ENCODE measurements around the gene STUB1. TPM values are rescaled to one million over a fixed set of nuclear protein-coding genes. Genes with fewer than 3 reads are reported as not detected.

STUB1 gene
- total RNA-seq, 2 donors from 2014 or later: 61.2 to 69.9 TPM

- no peaks in the 10 kb centered on the region for H3K36me3 Mint-ChIP-seq
- DNase-seq (ENCODE audit: low spot score in 2 of 2) (no peak), ATAC-seq (no peak)
- H3K9me3 Mint-ChIP-seq: no peaks in the 10 kb centered on the region
- no peak overlapping the region for H3K27ac Mint-ChIP-seq
These were observed 7.8 kb upstream of the STUB1 start for GRCh38 chr16:672371-672770.

- Mint-ChIP-seq H3K36me3 (no peaks in the 10 kb centered on the region), H3K9me3 (no peaks in the 10 kb centered on the region), H3K27ac (no peak overlapping the region)
- ATAC-seq: no peak
- DNase-seq (ENCODE audit: low spot score in 2 of 2): no peak
These were observed 7.4 kb upstream of the STUB1 start for GRCh38 chr16:672851-673250.

DNA sequence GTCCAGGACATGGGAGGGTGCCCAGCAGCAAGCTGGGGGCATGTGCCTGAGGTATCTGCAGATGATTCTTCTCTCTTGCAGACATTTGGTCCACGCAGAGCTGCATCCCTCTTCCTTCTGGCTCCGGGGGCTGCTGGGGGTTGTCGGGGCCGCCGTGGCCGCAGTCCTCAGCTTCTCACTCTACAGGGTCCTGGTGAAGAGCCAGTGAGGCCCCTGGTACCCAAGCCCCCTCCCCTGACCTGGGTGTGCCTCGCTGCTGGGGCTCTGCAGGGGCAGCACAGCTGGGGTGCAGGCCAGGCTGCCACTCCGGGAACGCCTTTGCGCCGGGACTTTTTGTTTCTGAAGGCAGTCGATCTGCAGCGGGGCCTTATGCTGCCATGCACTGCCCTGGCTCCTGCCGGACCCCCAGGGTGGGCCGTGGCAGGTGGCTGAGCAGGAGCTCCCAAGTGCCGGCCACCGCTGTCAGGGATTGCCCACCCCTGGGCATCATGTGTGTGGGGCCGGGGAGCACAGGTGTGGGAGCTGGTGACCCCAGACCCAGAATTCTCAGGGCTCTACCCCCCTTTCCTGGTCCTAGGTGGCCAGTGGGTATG lies 6.7 kb upstream of the STUB1 start:
- ATAC-seq (no peak), DNase-seq (ENCODE audit: low spot score in 2 of 2) (no peak)
- H3K36me3 Mint-ChIP-seq: no peaks in the 10 kb centered on the region
- no peak overlapping the region for H3K27ac Mint-ChIP-seq
- no peaks in the 10 kb centered on the region for H3K9me3 Mint-ChIP-seq

- DNase-seq (ENCODE audit: low spot score in 2 of 2) (no peak), ATAC-seq (no peak)
- no peaks in the 10 kb centered on the region for H3K36me3 Mint-ChIP-seq
- H3K9me3 Mint-ChIP-seq: no peaks in the 10 kb centered on the region
- H3K27ac Mint-ChIP-seq: no peak overlapping the region
These were observed 5.9 kb upstream of the STUB1 start for GRCh38 chr16:674214-674881.

DNA sequence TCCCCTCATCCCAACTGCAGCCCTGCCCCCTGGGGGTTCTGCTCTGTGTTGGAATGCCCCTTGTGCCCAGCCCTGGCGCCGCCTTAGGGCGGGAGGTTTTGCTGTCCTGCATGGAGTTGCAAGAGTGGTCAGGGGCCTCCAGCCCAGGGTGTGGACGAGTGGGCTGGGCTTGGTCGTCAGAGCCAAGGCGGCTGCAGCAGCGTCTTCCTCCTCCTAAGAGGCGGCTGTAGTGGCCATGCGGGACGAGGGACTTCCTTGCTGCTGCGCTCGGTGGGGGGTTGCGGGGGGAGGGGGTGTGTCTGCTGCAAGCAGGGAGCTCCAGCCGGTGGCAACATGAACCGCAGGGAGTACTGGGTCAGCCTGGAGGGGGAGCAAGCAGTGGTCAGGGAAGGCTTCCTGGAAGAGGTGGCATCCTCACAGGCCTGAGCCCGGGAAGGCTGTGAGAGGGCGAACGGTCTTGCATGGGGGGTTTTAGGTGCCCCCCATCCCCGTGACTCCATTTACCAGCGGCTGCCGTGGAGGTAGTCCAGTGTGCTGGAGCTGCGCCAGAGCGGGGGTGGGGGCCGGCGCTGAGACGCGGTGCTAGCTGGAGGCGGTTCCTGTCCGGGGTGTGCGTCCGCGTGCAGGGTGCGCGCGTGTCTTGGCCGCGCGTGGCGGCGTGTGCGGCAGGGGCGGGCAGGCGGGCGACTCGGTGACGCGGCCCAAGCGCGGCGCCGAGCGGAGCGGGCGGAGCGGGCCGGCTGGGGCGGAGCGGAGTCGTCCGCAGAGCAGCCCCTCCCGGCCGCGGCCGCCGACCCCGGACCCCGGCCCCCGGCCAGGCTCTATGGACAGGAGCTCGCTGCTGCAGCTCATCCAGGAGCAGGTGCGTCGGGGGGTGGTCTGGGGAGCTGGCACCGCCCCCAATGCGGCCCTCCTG lies 5.0 kb upstream of the STUB1 start, which contains the start of gene RHBDL1:
Gene RHBDL1, plus strand, starts transcription at position 704 of the 916 bp plus-strand sequence. Its CDS starts 120 bp downstream, at position 824.
- H3K36me3 Mint-ChIP-seq: no peaks in the 10 kb centered on the region
- H3K27ac Mint-ChIP-seq: no peak within 1 kb of the TSS
- no peaks in the 10 kb centered on the region for H3K9me3 Mint-ChIP-seq
- ATAC-seq: no peak
- DNase-seq (ENCODE audit: low spot score in 2 of 2): no peak

DNA sequence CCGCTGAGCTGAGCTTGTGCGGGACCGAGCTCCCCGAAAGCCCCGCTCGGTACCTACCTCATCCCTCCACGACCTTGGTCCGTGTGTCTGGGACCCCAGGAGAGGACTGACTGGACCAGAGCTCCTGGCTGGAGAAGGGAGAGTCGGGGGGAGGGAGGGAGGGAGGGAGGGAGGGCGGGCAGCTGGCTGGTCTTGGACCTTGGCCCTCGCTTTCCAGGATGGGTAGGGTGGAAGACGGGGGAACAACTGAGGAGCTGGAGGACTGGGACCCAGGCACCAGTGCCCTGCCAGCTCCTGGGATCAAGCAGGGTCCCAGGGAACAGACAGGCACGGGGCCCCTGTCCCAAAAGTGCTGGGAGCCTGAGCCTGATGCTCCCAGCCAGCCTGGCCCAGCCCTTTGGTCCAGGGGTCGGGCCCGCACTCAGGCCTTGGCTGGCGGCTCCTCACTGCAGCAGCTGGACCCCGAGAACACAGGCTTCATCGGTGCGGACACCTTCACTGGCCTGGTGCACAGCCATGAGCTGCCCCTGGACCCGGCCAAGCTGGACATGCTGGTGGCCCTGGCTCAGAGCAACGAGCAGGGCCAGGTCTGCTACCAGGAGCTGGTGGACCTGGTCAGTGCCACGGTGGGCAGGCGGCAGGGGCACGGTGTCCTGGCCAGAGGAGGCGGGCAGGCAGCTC lies 4.2 kb upstream of the STUB1 start:
- Mint-ChIP-seq H3K36me3 (no peaks in the 10 kb centered on the region), H3K9me3 (no peaks in the 10 kb centered on the region), H3K27ac (no peak overlapping the region)
- ATAC-seq (no peak), DNase-seq (ENCODE audit: low spot score in 2 of 2) (no peak)

- ATAC-seq: no peak
- Mint-ChIP-seq H3K36me3 (peaks cover 0 to 1% of the 10 kb centered on the region in 2 donors), H3K27ac (no peak overlapping the region), H3K9me3 (no peaks in the 10 kb centered on the region)
- no peak for DNase-seq (ENCODE audit: low spot score in 2 of 2)
These were observed 3.7 kb upstream of the STUB1 start for GRCh38 chr16:676565-676902.

- Mint-ChIP-seq H3K27ac (no peak overlapping the region), H3K9me3 (no peaks in the 10 kb centered on the region), H3K36me3 (peaks cover 0 to 5% of the 10 kb centered on the region in 2 donors)
- no peak for ATAC-seq
- no peak for DNase-seq (ENCODE audit: low spot score in 2 of 2)
These were observed 3.3 kb upstream of the STUB1 start for GRCh38 chr16:676913-677312.

- peaks cover 3 to 11% of the 10 kb centered on the region in 2 donors for H3K36me3 Mint-ChIP-seq
- H3K9me3 Mint-ChIP-seq: no peaks in the 10 kb centered on the region
- ATAC-seq (no peak), DNase-seq (ENCODE audit: low spot score in 2 of 2) (no peak)
- H3K27ac Mint-ChIP-seq: no peak overlapping the region
These were observed 2.7 kb upstream of the STUB1 start for GRCh38 chr16:677316-678190.

GRCh38 chr16:678209-678857 lies 1.9 kb upstream of the STUB1 start:
- H3K36me3 Mint-ChIP-seq: peaks cover 5 to 15% of the 10 kb centered on the region in 2 donors
- H3K27ac Mint-ChIP-seq: no peak overlapping the region
- DNase-seq (ENCODE audit: low spot score in 2 of 2): no peak
- ATAC-seq: no peak
- H3K9me3 Mint-ChIP-seq: no peaks in the 10 kb centered on the region

- Mint-ChIP-seq H3K36me3 (peaks cover 5 to 15% of the 10 kb centered on the region in 2 donors), H3K27ac (peak overlapping the region; percentile 65 to 66), H3K9me3 (no peaks in the 10 kb centered on the region)
- DNase-seq (ENCODE audit: low spot score in 2 of 2) (peak in 1 of 2 donors; percentile 64), ATAC-seq (peak; percentile 6 to 39)
These were observed 1.1 kb upstream of the STUB1 start for GRCh38 chr16:678858-679813.

DNA sequence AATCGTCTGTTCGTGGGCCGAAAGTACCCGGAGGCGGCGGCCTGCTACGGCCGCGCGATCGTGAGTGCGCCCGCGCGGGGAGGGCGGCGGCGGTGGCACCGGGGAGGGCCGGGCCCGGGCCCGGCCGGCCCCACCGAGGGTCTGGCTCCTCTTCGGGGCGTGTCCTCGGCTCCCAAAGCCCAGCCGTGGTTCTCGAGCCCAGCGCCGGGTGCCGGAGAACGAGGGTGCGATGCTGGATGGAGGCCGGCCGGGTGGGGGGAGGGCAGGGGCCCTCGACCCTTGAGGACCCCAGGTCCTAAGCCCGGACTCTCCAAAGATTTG lies 375 bp downstream of the STUB1 start:
- Mint-ChIP-seq H3K36me3 (peaks cover 5 to 15% of the 10 kb centered on the region in 2 donors), H3K27ac (peak overlapping the region in 1 of 2 donors; percentile 71), H3K9me3 (no peaks in the 10 kb centered on the region)
- ATAC-seq (no peak), DNase-seq (ENCODE audit: low spot score in 2 of 2) (no peak)

DNA sequence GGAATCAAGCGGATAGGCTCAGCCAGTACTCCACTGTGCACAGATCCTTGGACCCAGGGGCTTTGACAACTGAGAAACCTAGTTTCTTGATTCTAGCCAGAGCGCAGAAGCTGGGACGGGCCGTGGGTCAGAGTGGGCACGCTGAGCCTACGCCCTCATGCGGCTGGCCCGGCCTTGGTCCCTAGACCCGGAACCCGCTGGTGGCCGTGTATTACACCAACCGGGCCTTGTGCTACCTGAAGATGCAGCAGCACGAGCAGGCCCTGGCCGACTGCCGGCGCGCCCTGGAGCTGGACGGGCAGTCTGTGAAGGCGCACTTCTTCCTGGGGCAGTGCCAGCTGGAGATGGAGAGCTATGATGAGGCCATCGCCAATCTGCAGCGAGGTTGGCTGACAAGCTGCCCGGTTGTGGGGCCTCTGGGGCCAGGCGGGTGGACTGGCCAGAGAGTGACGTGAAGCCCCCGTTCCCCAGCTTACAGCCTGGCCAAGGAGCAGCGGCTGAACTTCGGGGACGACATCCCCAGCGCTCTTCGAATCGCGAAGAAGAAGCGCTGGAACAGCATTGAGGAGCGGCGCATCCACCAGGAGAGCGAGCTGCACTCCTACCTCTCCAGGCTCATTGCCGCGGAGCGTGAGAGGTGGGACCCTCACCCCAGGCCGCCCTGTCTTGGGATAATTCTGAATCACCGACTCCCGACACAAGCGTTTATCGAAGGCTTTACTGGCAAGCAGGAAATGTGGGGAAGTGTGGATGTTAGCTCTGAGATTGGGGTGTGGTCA lies 946 bp downstream of the STUB1 start:
- no peak for ATAC-seq
- Mint-ChIP-seq H3K9me3 (no peaks in the 10 kb centered on the region), H3K27ac (peak overlapping the region; percentile 50 to 71), H3K36me3 (peaks cover 5 to 18% of the 10 kb centered on the region in 2 donors)
- DNase-seq (ENCODE audit: low spot score in 2 of 2): no peak

GRCh38 chr16:681746-682427 lies 1.7 kb downstream of the STUB1 start:
- Mint-ChIP-seq H3K27ac (peak overlapping the region; percentile 71 to 94), H3K9me3 (no peaks in the 10 kb centered on the region), H3K36me3 (peaks cover 5 to 22% of the 10 kb centered on the region in 2 donors)
- no peak for DNase-seq (ENCODE audit: low spot score in 2 of 2)
- ATAC-seq: no peak

Data from activated naive CD4-positive, alpha-beta T cell treated with anti-CD3 and anti-CD28 coated beads, Interleukin-2, amount 50 U/mL, for 72 hours (primary cell).